ENCODE measurements around the gene DRD4.

Gene DRD4

GRCh38 chr11:589798-590197 lies 47.3 kb upstream of the DRD4 start:
- Histone ChIP-seq H4K20me1 (ENCODE audit: insufficient read depth, low read length) (0 out of 2 replicates have a peak, but pooled peaks cover 3% of the 10 kb centered on the region), H3K9me3 (replicated peaks; ENCODE audit: insufficient read depth, low read length) (no peaks in the 10 kb centered on the region), H3F3A (ENCODE audit: insufficient read depth, low read length) (no peaks in the 10 kb centered on the region), H3K79me2 (ENCODE audit: low read length) (peaks cover 71% of the 10 kb centered on the region), H3K4me1 (ENCODE audit: low read length) (no peaks in the 10 kb centered on the region), H3K27me3 (replicated peaks; ENCODE audit: insufficient read depth, low read length) (no peaks in the 10 kb centered on the region), H3K36me3 (replicated peaks; ENCODE audit: insufficient read depth, low read length) (peaks cover 21% of the 10 kb centered on the region), H3K9me2 (replicated peaks; ENCODE audit: insufficient read depth, low read length) (no peaks in the 10 kb centered on the region), H3K4me2 (ENCODE audit: low read depth, low read length) (no peak overlapping the region), H2AFZ (ENCODE audit: low read length) (no peak overlapping the region), H3K27ac (ENCODE audit: low read length) (no peak overlapping the region), H3K4me3 (ENCODE audit: low read length) (no peak overlapping the region), H3K9ac (ENCODE audit: low read length) (no peak overlapping the region)
- TF ChIP-seq EZH2 (optimal IDR thresholded peaks at IDR 0.05; ENCODE audit: low read depth, low read length) (no peak), CTCF (IDR thresholded peaks at IDR 0.05; ENCODE audit: low read length) (no peak), EZH2phosphoT487 (IDR thresholded peaks at IDR 0.05; ENCODE audit: low read length) (no peak)
- DNase-seq: no peak

DNA sequence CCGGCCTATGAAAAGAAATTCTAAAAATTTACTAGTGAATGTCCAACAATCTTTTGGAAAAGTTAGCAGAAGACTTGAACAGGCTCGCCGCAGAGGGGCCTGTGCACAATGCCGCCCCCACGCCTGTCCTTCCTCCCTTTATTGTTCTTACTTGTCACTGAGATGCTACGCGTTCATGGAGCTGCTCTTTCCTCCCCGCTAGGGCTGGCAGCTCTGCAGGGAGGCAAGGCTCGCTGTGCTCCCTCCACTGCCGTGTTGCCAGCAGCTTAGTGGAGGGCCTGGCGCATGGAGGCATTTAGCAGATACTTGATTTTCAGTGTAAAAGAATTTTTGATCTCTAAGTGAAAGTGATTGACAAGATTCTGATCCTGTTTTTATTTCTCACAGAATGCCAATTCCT lies 46.1 kb upstream of the DRD4 start:
- Histone ChIP-seq H3K4me1 (ENCODE audit: low read length) (no peaks in the 10 kb centered on the region), H3K36me3 (replicated peaks; ENCODE audit: insufficient read depth, low read length) (peaks cover 21% of the 10 kb centered on the region), H3K27ac (ENCODE audit: low read length) (no peak overlapping the region), H3K4me3 (ENCODE audit: low read length) (no peak overlapping the region), H3K27me3 (replicated peaks; ENCODE audit: insufficient read depth, low read length) (no peaks in the 10 kb centered on the region), H3F3A (ENCODE audit: insufficient read depth, low read length) (no peaks in the 10 kb centered on the region), H3K4me2 (ENCODE audit: low read depth, low read length) (no peak overlapping the region), H3K79me2 (ENCODE audit: low read length) (peaks cover 81% of the 10 kb centered on the region), H4K20me1 (ENCODE audit: insufficient read depth, low read length) (0 out of 2 replicates have a peak, but pooled peaks cover 3% of the 10 kb centered on the region), H3K9ac (ENCODE audit: low read length) (no peak overlapping the region), H2AFZ (ENCODE audit: low read length) (no peak overlapping the region), H3K9me3 (replicated peaks; ENCODE audit: insufficient read depth, low read length) (no peaks in the 10 kb centered on the region), H3K9me2 (replicated peaks; ENCODE audit: insufficient read depth, low read length) (no peaks in the 10 kb centered on the region)
- TF ChIP-seq EZH2 (optimal IDR thresholded peaks at IDR 0.05; ENCODE audit: low read depth, low read length) (no peak), CTCF (IDR thresholded peaks at IDR 0.05; ENCODE audit: low read length) (no peak), EZH2phosphoT487 (IDR thresholded peaks at IDR 0.05; ENCODE audit: low read length) (no peak)
- DNase-seq: no peak

- H3K27me3 ChIP-seq (replicated peaks; ENCODE audit: insufficient read depth, low read length): no peaks in the 10 kb centered on the region
- H3K27ac ChIP-seq (ENCODE audit: low read length): no peak overlapping the region
- H3K4me1 ChIP-seq (ENCODE audit: low read length): no peaks in the 10 kb centered on the region
- no peaks in the 10 kb centered on the region for H4K20me1 ChIP-seq (ENCODE audit: insufficient read depth, low read length)
- no peak overlapping the region for H3K9ac ChIP-seq (ENCODE audit: low read length)
- no peaks in the 10 kb centered on the region for H3F3A ChIP-seq (ENCODE audit: insufficient read depth, low read length)
- H3K9me2 ChIP-seq (replicated peaks; ENCODE audit: insufficient read depth, low read length): no peaks in the 10 kb centered on the region
- H3K79me2 ChIP-seq (ENCODE audit: low read length): peaks cover 80% of the 10 kb centered on the region
- H3K9me3 ChIP-seq (replicated peaks; ENCODE audit: insufficient read depth, low read length): no peaks in the 10 kb centered on the region
- TF ChIP-seq CTCF (IDR thresholded peaks at IDR 0.05; ENCODE audit: low read length) (no peak), EZH2phosphoT487 (IDR thresholded peaks at IDR 0.05; ENCODE audit: low read length) (no peak), EZH2 (optimal IDR thresholded peaks at IDR 0.05; ENCODE audit: low read depth, low read length) (no peak)
- H3K36me3 ChIP-seq (replicated peaks; ENCODE audit: insufficient read depth, low read length): peaks cover 18% of the 10 kb centered on the region
- no peak overlapping the region for H3K4me3 ChIP-seq (ENCODE audit: low read length)
- H3K4me2 ChIP-seq (ENCODE audit: low read depth, low read length): no peak overlapping the region
- H2AFZ ChIP-seq (ENCODE audit: low read length): no peak overlapping the region
- DNase-seq: no peak
Observed at GRCh38 chr11:592501-592900, 44.6 kb upstream of the DRD4 start.

All from MM.1S (cell line).